A673 (cell line): ENCODE measurements around the gene OR8A1.

Experiments
- CTCF ChIP-seq: fragments of 300-800, 200-600 bp; sonication (generic); conservative IDR thresholded peaks from 2 replicates; pipeline ENCODE4 v1.5.1; 2017; ENCODE audit warnings: low read depth, mild to moderate bottlenecking, antibody characterized with exemption, low read length, moderate library complexity, mixed read lengths
- EZH2 ChIP-seq: fragments of 200-600 bp; sonication (generic); IDR thresholded peaks from 2 replicates; pipeline ENCODE4 v1.6.1; 2017; ENCODE audit warnings: borderline replicate concordance, low read depth, mild to moderate bottlenecking, mixed read lengths, antibody characterized with exemption, low read length; ENCODE audit not compliant: poor library complexity, severe bottlenecking

GRCh38 chr11:124551189-124551588 lies 18.6 kb upstream of the OR8A1 start:
- TF ChIP-seq EZH2 = no peak
- TF ChIP-seq CTCF = peak; percentile 28; the same call in 1 of the 2 replicates
